Trophoblast cell (in vitro differentiated cells and primary cell): Measurements from ENCODE around the gene FURIN.

ENCODE experiments used
- DNase-seq, 2 donors: peaks; one replicate each; pipeline ENCODE4 v3.0.0-alpha.2; 2016
- H2AFZ ChIP-seq: 2 replicates; pipeline ENCODE4 v1.6.1; 2013; ENCODE audit warnings: low read length, moderate library complexity, mild to moderate bottlenecking; ENCODE audit not compliant: insufficient read depth, poor library complexity
- H2AK5ac ChIP-seq: 2 replicates; pipeline ENCODE4 v1.6.1; 2013; ENCODE audit warnings: mild to moderate bottlenecking, low read length
- H2BK120ac ChIP-seq: 2 replicates; pipeline ENCODE4 v1.6.1; 2013; ENCODE audit warnings: low read length, mild to moderate bottlenecking, moderate library complexity; ENCODE audit not compliant: insufficient read depth, poor library complexity
- H2BK12ac ChIP-seq: 2 replicates; pipeline ENCODE4 v1.6.1; 2013; ENCODE audit warnings: mild to moderate bottlenecking, low read length, moderate library complexity
- H2BK5ac ChIP-seq: 2 replicates; pipeline ENCODE4 v1.6.1; 2013; ENCODE audit warnings: low read length, low read depth, moderate library complexity, mild to moderate bottlenecking; ENCODE audit not compliant: poor library complexity
- H3K14ac ChIP-seq: 2 replicates; pipeline ENCODE4 v1.6.1; 2013; ENCODE audit warnings: mild to moderate bottlenecking, low read length
- H3K18ac ChIP-seq: 2 replicates; pipeline ENCODE4 v1.6.1; 2013; ENCODE audit warnings: mild to moderate bottlenecking, low read length
- H3K23ac ChIP-seq: 2 replicates; pipeline ENCODE4 v1.6.1; 2013; ENCODE audit warnings: low read length
- H3K27ac ChIP-seq: 2 replicates; pipeline ENCODE4 v1.5.1; 2013; ENCODE audit warnings: low read depth, mild to moderate bottlenecking, inconsistent platforms, low read length, moderate library complexity
- H3K27me3 ChIP-seq: 2 replicates; pipeline ENCODE4 v1.6.1; 2013; ENCODE audit warnings: inconsistent platforms, mild to moderate bottlenecking, low read length, moderate library complexity; ENCODE audit not compliant: insufficient read depth
- H3K36me3 ChIP-seq, 2 experiments: 1 replicate in 1 of 2; 2 replicates in 1 of 2; pipeline ENCODE4 v1.6.1; 2013; ENCODE audit warnings: low read length in 2 of 2, mild to moderate bottlenecking in 2 of 2, moderate library complexity in 1 of 2; ENCODE audit not compliant: insufficient read depth in 2 of 2, control insufficient read depth in 1 of 2
- H3K4ac ChIP-seq: 2 replicates; pipeline ENCODE4 v1.6.1; 2013; ENCODE audit warnings: low read depth, mild to moderate bottlenecking, low read length, moderate library complexity
- H3K4me1 ChIP-seq, 2 experiments: 1 replicate in 1 of 2; 2 replicates in 1 of 2; pipeline ENCODE4 v1.6.1; 2013; ENCODE audit warnings: low read length in 2 of 2, mild to moderate bottlenecking in 2 of 2, moderate library complexity in 1 of 2; ENCODE audit not compliant: insufficient read depth in 2 of 2, control insufficient read depth in 1 of 2
- H3K4me2 ChIP-seq: 2 replicates; pipeline ENCODE4 v1.6.1; 2013; ENCODE audit warnings: inconsistent platforms, mild to moderate bottlenecking, low read length, moderate library complexity
- H3K4me3 ChIP-seq: 2 replicates; pipeline ENCODE4 v1.5.1; 2013; ENCODE audit warnings: mild to moderate bottlenecking, low read depth, low read length, inconsistent platforms
- H3K79me1 ChIP-seq: one replicate; pipeline ENCODE4 v1.6.1; 2013; ENCODE audit warnings: low read length
- H3K79me2 ChIP-seq: 2 replicates; pipeline ENCODE4 v1.6.1; 2013; ENCODE audit warnings: low read length, mild to moderate bottlenecking; ENCODE audit not compliant: control insufficient read depth, insufficient read depth, poor library complexity
- H3K9ac ChIP-seq: 2 replicates; pipeline ENCODE4 v1.6.1; 2013; ENCODE audit warnings: mild to moderate bottlenecking, low read length
- H3K9me3 ChIP-seq: 2 replicates; pipeline ENCODE4 v1.6.1; 2013; ENCODE audit warnings: low read depth, mild to moderate bottlenecking, control low read depth, inconsistent platforms, low read length; ENCODE audit not compliant: insufficient read depth
- H4K12ac ChIP-seq: 2 replicates; pipeline ENCODE4 v1.6.1; 2013; ENCODE audit warnings: low read depth, mild to moderate bottlenecking, low read length, moderate library complexity
- H4K8ac ChIP-seq: 2 replicates; pipeline ENCODE4 v1.6.1; 2013; ENCODE audit warnings: low read depth, mild to moderate bottlenecking, low read length, moderate library complexity
- H4K91ac ChIP-seq: one replicate; pipeline ENCODE4 v1.6.1; 2013; ENCODE audit warnings: low read depth, mild to moderate bottlenecking, low read length, moderate library complexity
- WGBS: extraction: QIAGEN DNeasy Blood & Tissue Kit; methylation state at CpG from one replicate; pipeline ENCODE4 v1.1.7; 2013; ENCODE audit warnings: missing lambda C conversion rate; ENCODE audit not compliant: insufficient read length, insufficient coverage; ENCODE audit errors: extremely low coverage; 5-methylcytosine and 5-hydroxymethylcytosine counted together

Gene FURIN

DNA sequence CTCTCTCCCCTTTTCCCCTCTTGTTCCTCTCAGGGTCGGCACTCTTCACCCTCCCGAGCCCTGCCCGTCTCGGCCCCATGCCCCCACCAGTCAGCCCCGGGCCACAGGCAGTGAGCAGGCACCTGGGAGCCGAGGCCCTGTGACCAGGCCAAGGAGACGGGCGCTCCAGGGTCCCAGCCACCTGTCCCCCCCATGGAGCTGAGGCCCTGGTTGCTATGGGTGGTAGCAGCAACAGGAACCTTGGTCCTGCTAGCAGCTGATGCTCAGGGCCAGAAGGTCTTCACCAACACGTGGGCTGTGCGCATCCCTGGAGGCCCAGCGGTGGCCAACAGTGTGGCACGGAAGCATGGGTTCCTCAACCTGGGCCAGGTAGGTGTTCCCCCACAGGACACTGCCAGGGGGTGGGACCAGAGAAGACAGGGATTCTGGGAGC lies 7.2 kb downstream of the FURIN start:
- no peak overlapping the region for H3K4ac ChIP-seq
- no CpG with 5 or more reads among the region's 12 CpGs for WGBS

DNA sequence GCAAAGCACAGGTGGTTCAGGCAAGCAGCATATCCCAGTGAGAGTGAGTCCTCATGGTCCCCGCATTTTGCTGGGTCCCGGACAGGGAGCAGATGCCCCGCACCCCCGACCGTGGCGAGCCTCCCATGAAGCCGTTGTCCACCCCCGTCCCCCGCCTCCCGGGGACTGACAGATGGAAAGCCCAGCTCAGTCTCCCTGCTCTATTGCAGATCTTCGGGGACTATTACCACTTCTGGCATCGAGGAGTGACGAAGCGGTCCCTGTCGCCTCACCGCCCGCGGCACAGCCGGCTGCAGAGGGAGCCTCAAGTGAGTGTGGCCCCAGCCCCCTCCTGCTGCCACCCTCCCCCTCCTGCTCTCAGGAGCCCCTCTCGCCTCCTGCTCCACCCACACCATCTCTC lies 7.7 kb downstream of the FURIN start:
- peaks cover 33% of the 10 kb centered on the region for H3K79me1 ChIP-seq
- H2BK12ac ChIP-seq: no peak overlapping the region
- peaks cover 30% of the 10 kb centered on the region for H3K79me2 ChIP-seq
- H3K14ac ChIP-seq: no peak overlapping the region
- H3K9me3 ChIP-seq: no peaks in the 10 kb centered on the region
- H2AK5ac ChIP-seq: no peak overlapping the region
- no peak overlapping the region for H2BK5ac ChIP-seq
- peaks cover 60% of the 10 kb centered on the region in 2 experiments for H3K36me3 ChIP-seq
- no peak overlapping the region for H3K4ac ChIP-seq
- H3K23ac ChIP-seq: no peak overlapping the region
- no peak overlapping the region for H4K12ac ChIP-seq
- no peak overlapping the region for H4K8ac ChIP-seq
- H3K4me3 ChIP-seq: no peak overlapping the region
- DNase-seq: no peak
- no peak overlapping the region for H4K91ac ChIP-seq
- H3K27me3 ChIP-seq: no peaks in the 10 kb centered on the region
- peaks cover 14 to 19% of the 10 kb centered on the region in 2 experiments for H3K4me1 ChIP-seq
- H2BK120ac ChIP-seq: no peak overlapping the region
- no peak overlapping the region for H3K4me2 ChIP-seq
- no peak overlapping the region for H2AFZ ChIP-seq
- no peak overlapping the region for H3K9ac ChIP-seq
- H3K18ac ChIP-seq: peak overlapping the region; percentile 7
- WGBS: no CpG with 5 or more reads among the region's 20 CpGs
- no peak overlapping the region for H3K27ac ChIP-seq

More for the DNA sequence above, 7.2 kb downstream of the FURIN start:
- Histone ChIP-seq H4K12ac (no peak overlapping the region), H3K79me1 (peaks cover 36% of the 10 kb centered on the region), H2AFZ (no peak overlapping the region), H3K14ac (no peak overlapping the region), H2BK12ac (no peak overlapping the region), H3K4me1 (peaks cover 15 to 19% of the 10 kb centered on the region in 2 experiments), H4K91ac (no peak overlapping the region), H3K4me2 (no peak overlapping the region), H2BK120ac (no peak overlapping the region), H3K79me2 (peaks cover 34% of the 10 kb centered on the region), H4K8ac (no peak overlapping the region), H3K18ac (no peak overlapping the region), H3K27me3 (no peaks in the 10 kb centered on the region), H3K9me3 (no peaks in the 10 kb centered on the region), H3K9ac (no peak overlapping the region), H2BK5ac (no peak overlapping the region), H3K36me3 (peaks cover 55 to 56% of the 10 kb centered on the region in 2 experiments), H3K27ac (no peak overlapping the region), H2AK5ac (no peak overlapping the region), H3K4me3 (no peak overlapping the region), H3K23ac (no peak overlapping the region)
- no peak for DNase-seq

DNA sequence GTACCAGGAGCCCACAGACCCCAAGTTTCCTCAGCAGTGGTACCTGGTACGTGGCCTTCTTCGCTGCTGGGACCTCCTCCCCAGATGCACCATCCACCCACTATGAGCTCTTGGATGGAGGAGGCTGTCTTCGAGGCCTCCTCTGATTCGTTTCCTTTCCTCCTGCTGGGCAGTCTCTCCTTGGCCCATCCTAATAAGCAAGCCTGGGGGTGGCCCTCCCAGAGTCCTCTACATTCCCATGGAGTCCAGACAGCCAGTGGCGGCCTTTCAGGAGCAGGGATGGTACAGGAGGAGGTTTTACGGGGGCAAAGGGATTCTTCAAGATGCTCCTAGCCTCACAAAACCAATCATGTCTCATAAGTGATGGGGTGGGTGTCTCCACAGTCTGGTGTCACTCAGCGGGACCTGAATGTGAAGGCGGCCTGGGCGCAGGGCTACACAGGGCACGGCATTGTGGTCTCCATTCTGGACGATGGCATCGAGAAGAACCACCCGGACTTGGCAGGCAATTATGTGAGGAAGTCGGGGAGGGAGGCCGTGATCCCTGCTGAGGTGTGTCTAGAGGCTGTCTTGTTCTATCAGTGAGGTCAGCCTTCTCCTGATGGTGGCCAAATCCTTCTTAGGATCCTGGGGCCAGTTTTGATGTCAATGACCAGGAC lies 8.3 kb downstream of the FURIN start:
- peaks cover 14 to 19% of the 10 kb centered on the region in 2 experiments for H3K4me1 ChIP-seq
- no peak overlapping the region for H3K23ac ChIP-seq
- DNase-seq: no peak
- peaks cover 26% of the 10 kb centered on the region for H3K79me2 ChIP-seq
- no CpG with 5 or more reads among the region's 15 CpGs for WGBS
- no peak overlapping the region for H3K27ac ChIP-seq
- no peak overlapping the region for H4K12ac ChIP-seq
- no peak overlapping the region for H4K91ac ChIP-seq
- H2BK12ac ChIP-seq: no peak overlapping the region
- no peaks in the 10 kb centered on the region for H3K9me3 ChIP-seq
- peak overlapping the region; percentile 7 for H3K18ac ChIP-seq
- no peak overlapping the region for H4K8ac ChIP-seq
- no peaks in the 10 kb centered on the region for H3K27me3 ChIP-seq
- no peak overlapping the region for H3K9ac ChIP-seq
- peaks cover 66% of the 10 kb centered on the region in 2 experiments for H3K36me3 ChIP-seq
- no peak overlapping the region for H3K4me2 ChIP-seq
- no peak overlapping the region for H2BK120ac ChIP-seq
- no peak overlapping the region for H2AK5ac ChIP-seq
- no peak overlapping the region for H2AFZ ChIP-seq
- peaks cover 27% of the 10 kb centered on the region for H3K79me1 ChIP-seq
- H2BK5ac ChIP-seq: no peak overlapping the region
- no peak overlapping the region for H3K4me3 ChIP-seq
- no peak overlapping the region for H3K4ac ChIP-seq
- H3K14ac ChIP-seq: no peak overlapping the region

DNA sequence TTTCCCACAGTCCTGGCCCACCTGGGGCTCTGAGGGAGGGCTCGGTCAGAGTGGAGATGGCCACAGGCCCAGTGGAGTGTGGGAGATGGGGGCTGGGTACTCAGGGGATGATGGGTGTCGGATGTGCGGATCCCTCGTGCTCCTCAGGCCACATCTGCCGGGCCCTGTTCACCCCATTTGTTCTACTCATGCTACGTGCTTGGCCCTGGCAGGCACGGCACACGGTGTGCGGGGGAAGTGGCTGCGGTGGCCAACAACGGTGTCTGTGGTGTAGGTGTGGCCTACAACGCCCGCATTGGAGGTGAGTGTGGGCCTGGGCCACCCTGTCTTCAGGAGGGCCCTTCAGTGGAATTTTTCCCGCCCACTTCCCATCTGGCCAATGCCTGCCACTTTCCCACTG lies 8.9 kb downstream of the FURIN start:
- no peak overlapping the region for H2BK12ac ChIP-seq
- no peak overlapping the region for H3K4me2 ChIP-seq
- H3K27me3 ChIP-seq: no peaks in the 10 kb centered on the region
- no peak overlapping the region for H3K23ac ChIP-seq
- peaks cover 73% of the 10 kb centered on the region in 2 experiments for H3K36me3 ChIP-seq
- H3K27ac ChIP-seq: no peak overlapping the region
- no peak overlapping the region for H3K4me3 ChIP-seq
- no peak overlapping the region for H2BK5ac ChIP-seq
- no peak overlapping the region for H3K9ac ChIP-seq
- no peak overlapping the region for H2AK5ac ChIP-seq
- H3K79me1 ChIP-seq: peaks cover 20% of the 10 kb centered on the region
- H2AFZ ChIP-seq: no peak overlapping the region
- H3K14ac ChIP-seq: no peak overlapping the region
- H3K4me1 ChIP-seq: peaks cover 14 to 19% of the 10 kb centered on the region in 2 experiments
- H4K91ac ChIP-seq: no peak overlapping the region
- WGBS: no CpG with 5 or more reads among the region's 14 CpGs
- no peak for DNase-seq
- H3K4ac ChIP-seq: no peak overlapping the region
- H3K18ac ChIP-seq: no peak overlapping the region
- H3K79me2 ChIP-seq: peaks cover 20% of the 10 kb centered on the region
- H4K12ac ChIP-seq: peak overlapping the region; percentile 23
- no peak overlapping the region for H2BK120ac ChIP-seq
- no peaks in the 10 kb centered on the region for H3K9me3 ChIP-seq
- H4K8ac ChIP-seq: no peak overlapping the region
